HG02759 (cell line): ENCODE results near the gene LRRC26.
"Not testable (repeated sequence)": the region's sequence is repeated elsewhere in the genome, so short reads cannot be mapped to it uniquely, and the experiment has no call there.

Source experiments
- ATAC-seq: cut with Tn5 transposase; IDR thresholded peaks from one replicate; pipeline ENCODE4 v1.9.1; 2021; ENCODE audit warnings: mild to moderate bottlenecking, moderate library complexity; ENCODE audit not compliant: unreplicated experiment

Gene LRRC26

DNA sequence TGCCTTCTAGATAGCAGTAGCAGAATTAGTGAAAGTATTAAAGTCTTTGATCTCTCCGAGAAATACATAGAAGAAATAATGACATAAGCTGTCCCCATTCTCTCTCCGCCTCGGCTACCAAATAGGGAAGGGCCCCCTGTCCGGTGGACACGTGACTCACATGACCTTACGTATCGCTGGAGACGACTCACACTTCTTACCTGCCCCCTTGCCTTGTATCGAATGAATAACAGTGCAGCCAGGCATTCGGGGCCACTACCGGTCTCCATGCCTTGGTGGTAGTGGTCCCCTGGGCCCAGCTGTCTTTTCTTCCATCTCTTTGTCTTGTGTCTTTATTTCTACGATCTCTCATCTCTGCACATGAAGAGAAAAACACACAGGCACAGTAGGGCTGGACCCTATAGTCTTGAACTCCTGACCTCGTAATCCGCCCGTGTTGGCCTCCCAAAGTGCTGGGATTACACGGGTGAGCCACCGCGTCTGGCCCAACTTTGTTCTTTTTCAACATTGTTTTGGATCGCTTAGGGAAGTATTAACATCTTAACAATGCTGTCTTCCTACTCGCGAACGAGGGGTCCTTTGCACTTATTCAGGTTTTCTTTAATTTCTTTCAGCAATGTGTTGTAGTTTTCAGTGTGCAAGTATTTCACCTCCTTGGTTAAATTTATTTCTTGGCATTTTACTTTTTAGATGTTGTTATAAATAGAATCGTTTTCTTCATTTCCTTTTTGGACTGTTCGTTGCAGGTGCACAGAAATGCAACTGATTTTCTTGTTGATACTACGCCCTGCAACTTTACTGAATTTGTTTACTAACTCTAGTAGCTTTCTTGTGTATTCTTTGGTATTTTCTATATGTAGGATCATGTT lies 47.7 kb downstream of the LRRC26 start:
- ATAC-seq, result not testable (repeated sequence)
